ENCODE results near the gene RBM19. TPM values are rescaled to one million over a fixed set of nuclear protein-coding genes. Genes with fewer than 3 reads are reported as not detected.
"Not testable (repeated sequence)": the region's sequence is repeated elsewhere in the genome, so short reads cannot be mapped to it uniquely, and the experiment has no call there.

The RBM19 gene
- polyA plus RNA-seq, 10 donors: 11.8 to 21.7 (median 14.9) TPM

DNA sequence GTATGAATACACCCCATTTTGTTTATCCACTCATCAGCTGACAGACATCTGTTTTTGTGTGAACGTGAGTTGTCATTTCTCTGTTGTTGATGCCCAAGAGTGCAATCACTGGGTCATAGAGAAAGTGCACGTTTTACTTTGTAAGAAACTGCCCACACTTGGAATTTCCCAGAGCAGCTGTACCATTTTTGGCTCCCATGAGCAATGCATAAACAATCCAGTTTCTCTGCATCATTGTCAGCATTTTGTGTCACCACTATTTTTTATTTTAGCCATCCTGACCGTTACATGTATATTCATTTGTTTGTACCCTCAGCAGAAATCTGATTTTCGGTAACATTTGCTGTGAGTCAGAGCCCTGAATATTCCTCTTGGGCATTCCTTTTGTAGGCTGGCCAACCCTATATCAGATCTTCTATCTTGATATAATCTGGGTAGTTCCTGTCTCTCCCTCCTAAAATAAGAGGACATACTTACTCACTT lies 62.7 kb downstream of the RBM19 start:
- DNase-seq: no peak

DNA sequence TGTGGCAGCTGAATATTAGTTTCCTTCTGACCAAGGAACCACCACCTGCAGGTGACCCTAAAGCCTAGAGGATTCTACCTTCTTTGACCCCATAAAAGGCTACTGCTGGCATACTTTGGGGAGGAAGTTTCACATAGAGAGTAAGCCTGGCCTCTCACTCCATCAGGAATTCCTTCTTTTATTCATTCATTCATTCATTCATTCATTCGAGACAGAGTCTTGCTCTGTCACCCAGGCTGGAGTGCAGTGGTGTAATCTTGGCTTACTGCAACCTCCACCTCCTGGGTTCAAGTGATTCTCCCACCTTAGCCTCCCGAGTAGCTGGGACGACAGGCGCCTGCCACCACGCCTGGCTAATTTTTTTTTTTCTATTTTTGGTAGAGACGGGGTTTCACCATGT lies 64.8 kb downstream of the RBM19 start:
- DNase-seq: not testable (repeated sequence)

DNA sequence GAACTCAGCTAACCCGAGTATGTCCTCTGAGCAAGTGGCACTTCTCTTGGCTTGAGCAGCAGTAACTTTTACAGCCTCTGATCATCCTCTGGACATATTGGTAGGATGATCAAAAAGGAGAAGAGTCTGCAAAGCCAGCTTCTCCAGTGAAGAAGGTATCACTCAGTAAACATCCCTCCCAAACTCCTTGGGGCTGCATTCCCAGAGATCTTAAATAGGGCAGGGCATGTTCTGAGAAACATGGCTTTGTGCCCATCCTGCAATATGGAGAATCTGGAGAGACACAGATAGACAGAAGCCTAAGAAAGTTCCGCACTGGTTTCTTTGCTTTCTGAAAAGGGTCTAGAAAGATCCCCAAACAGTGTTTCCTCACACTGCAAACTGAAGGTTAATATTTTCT lies 65.4 kb downstream of the RBM19 start:
- peak in 2 of 3 donors; percentile 10 to 26 for DNase-seq

DNA sequence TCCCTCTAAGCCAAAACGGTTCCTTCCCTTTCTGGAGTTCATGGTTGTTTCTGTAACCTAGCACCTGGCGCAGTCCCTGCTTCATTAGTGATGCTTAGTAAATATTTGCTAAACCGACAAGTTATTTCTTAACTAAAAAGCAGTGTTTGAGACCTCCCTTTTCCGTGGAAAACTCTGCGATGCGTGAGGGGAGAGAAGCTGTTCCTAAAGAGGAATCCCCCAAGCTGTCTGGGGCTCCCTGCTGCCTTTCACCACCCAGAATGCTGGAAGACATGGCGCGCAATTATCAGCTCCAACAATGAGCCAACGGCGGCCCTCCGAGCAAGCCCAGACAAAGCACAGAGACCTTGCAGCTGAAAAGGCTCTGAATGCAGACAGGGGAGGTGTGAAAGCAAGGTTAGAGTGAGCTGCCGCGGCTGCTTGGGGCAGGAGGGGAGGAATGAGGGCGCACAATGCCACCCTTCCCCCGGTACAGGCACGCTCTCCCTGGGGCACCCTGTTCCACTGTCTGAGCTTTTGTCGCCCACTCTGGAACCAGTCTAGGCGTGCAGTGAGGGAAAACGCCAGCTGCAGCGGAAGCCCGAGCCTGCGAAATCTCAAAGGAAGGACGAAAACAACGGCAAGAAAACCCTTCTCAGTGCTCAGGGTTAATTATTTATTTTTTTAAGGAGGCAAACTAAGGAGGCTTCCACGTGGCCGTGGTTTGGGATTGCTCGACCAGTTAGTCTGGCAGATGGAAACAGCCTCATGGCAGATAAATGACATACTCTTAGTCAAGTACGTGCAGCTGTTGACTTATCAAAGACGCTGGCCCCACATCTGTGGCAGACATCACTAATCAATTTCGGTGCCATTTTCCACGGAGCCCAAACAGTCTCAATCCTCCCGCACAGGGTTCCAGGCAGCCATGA lies 66.3 kb downstream of the RBM19 start:
- peak in 2 of 3 donors; percentile 15 to 58 for DNase-seq

DNA sequence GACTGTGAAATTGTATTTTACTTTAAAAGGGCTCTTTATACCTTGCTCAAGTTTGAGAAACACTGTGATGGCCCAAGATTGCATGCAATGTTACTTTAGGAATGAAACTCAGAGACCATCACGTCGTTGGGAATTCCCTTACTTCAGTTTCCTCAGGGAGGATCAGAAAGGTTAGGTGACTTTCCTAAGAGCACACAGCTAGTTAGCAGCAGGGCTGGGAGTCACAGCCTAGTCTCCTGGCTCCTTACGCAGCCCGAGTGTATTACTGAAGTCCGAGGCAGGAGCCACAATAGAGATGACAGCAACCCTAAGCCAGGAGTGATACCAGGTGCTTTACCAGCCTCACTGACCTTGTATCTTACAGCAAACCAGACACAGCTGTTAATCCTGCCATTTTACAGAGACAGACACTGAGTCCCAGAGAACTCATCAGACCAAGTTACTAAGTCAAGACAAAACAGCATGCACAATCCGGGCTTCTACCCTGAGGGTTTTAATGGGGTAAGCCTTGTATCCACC lies 67.0 kb downstream of the RBM19 start:
- no peak for DNase-seq

DNA sequence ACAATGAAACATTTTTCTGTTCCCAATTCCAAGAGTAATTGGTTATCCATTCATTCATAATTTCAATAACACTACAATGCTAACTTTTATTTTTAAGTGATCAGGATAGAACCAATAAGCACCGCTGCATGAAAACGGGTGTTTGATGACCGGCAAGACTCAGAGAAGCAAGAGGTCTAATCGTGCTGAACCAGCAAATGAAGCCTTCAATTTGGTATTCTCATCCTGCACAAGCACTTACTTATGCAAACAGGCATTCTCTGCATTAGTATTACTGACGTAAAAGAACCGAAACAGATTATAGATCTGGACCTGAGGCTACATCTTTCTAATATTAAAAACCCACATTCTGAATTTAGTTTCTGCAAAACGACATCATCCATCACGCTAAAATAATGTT lies 67.7 kb downstream of the RBM19 start:
- no peak for DNase-seq

DNA sequence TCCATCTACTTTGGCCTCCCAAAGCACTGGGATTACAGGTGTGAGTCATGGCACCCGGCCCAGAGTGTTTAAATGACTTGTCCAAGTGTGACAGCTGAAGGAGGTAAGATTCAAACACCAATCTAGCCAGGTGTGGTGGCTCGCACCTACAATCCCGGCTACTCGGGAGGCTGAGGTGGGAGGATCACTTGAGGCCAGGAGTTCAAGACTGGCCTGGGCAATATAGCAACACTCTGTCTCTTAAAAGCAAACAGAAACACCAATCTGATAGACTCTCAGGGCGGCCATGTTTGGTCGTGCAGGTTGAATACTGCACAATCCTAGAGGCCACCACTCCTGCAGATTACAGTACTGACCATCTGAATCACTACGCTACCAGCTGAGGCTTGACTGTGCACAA lies 68.7 kb downstream of the RBM19 start:
- no peak for DNase-seq

DNA sequence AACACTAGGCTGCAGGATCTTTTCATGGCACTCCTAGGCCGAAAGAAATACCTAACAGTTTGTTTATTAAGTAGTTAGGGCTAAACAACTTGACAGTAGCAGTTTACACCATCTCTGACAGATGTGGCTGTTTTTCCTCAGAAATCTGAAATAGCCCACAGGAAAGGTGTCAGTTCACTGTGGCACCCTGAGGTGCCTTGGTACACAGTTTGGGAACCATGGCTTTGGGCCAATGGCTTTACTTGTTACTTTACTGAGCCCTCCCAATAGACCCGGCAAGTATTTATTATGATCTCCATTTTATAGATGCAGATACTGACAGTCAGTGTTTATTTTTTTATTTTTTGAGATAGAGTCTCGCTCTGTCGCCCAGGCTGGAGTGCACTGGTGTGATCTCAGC lies 69.3 kb downstream of the RBM19 start:
- DNase-seq: no peak

DNA sequence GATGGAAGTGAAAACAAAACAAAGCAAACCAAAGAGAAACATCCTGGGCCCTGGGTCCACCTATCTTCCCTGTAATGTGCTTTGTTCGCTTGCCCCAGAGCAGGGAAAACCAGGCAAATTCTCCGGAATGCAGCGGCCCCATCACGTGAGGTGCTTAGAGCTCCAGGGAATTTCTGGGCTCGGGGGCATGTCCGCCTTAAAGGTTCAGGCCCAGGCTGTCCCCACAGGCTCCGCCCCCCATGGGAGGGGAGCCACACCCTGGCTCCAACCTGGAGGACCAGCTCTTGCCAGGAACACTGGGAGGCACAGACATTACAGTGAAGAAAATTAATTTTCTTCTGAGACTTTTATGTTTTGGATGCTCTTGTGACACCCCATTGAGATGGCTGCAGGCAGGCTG lies 69.9 kb downstream of the RBM19 start:
- no peak for DNase-seq

DNA sequence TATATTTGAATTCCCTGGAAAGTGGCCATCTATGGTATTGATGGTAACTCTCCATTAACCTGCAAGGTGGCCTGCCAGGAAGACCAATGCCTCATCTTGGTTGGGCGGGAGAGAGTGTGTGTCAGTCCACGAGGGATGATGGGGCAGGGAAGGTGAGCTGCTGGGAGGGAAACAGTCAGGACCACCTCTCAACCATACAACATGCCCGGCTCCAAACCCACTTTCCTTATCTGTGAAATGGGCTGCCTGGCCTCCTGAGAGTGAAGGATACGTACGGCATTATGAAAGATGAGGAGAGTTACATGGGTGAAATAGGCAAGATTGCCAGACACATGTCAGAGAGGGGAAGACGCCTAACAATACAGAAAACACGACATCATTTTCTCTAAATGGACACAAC lies 70.9 kb downstream of the RBM19 start:
- DNase-seq: no peak

DNA sequence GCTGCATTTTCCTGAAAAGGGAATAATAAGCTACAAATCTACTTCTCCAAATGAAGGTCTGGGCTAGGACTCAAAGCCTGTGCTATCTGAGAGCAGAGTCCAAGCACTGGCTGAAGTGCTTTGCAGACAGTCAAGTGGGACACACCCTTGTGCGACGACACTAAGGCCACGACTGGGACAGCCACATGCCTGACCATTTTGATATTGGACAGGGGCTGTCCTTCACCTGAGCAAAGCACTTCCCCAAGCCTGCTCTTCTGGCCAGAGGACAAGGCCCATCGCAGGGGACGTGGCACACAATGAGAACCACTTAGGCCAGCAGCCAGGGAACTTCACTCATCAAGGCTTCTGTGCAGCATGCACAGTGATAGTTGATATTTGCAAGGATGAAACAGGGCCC lies 71.4 kb downstream of the RBM19 start:
- DNase-seq: no peak

DNA sequence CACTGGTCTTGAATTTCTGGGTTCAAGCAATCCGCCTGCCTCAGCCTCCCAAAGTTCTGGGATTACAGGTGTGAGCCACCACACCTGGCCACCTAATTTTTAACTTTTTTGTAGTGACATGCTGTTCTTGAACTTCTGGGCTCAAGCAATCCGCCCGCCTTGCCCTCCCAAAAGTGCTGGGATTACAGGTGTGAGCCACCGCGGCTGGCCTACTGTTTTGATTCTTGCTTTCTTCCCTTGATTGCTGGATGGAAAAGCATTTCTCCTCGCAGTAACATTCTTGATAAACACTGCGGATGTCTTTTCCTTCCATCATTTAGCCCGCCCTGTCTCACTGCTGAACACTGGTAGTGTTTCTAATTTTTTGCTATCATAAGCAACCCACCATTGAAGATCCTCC lies 72.9 kb downstream of the RBM19 start:
- no peak for DNase-seq

DNA sequence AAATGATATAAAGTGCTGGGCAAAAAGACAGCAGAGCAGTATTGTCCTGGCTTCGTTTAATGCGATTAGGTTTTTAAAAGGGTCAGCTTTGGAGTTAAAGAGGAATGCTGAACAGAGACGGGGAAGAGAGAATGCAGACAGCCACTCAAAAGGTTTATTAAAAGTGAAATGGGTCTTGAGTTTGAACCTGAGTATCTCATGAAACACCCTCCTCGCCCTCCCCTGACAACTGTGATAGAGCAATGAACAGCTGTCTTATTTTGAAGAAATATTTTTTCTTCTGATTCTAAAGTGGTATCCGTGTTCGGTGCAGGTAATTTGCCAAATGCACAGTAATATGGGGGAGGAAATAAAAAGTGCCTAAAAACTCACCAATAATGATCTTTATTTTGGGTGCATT lies 73.6 kb downstream of the RBM19 start:
- no peak for DNase-seq

DNA sequence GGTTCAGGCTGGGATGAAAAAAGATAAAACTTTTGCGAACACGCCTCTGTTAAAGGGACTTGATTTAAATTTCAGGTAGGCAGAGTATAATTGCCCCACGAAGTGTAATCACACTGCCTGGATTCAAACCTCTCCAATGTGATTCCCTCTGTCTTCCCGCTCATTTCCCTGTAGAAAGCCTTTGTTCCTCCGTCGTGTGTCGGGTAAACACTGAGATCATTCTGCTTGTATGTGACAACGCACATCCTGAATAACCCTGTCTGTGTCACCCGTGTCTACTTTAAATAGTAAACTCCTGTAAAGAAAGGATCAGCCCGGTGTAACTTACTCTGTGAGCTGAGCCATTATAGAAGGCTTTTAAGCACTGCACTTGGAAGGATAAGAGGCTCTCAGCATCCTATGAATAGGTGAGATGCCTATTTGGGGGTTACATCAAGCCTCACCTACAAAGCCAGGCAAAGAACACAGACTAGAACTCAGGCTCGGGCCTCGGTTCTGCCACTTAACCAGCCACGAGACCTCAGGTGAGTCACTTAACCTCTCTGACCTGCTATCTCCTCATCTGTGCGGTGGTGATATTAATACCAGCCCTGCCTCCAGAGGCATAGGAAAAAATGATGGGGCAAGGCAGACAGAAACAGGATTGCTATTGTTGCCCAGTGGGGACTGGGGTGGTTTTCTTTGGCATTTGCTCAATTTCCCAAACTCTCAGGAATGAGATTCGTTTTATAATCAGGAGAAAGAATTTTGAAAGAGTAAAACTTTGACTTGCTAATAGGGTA lies 74.2 kb downstream of the RBM19 start:
- DNase-seq: no peak

DNA sequence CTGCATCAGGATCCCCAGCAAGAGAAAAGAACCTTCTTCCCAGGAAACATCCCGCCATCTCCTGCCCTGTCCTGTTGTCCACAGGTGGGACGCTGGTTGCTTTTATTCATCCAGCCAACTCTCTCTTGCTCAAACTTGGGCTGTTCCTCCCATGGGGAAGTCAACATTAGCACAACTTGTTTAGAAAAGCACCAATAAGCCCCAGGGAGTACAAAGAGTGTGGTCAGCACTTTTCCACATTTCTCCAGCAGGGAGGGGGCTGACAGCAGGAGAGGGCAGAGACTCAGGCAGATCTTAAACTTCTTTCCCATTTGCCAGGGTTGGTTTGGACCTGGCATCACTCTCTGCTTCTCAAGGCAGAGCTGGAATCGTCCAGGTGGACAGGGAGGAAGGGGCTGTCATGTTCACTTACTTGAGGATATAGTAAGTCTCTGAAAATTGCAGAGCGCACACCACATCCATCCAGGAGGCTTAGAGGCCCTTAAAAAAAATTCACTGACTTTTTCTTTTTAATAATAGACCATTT lies 74.9 kb downstream of the RBM19 start:
- DNase-seq: no peak

DNA sequence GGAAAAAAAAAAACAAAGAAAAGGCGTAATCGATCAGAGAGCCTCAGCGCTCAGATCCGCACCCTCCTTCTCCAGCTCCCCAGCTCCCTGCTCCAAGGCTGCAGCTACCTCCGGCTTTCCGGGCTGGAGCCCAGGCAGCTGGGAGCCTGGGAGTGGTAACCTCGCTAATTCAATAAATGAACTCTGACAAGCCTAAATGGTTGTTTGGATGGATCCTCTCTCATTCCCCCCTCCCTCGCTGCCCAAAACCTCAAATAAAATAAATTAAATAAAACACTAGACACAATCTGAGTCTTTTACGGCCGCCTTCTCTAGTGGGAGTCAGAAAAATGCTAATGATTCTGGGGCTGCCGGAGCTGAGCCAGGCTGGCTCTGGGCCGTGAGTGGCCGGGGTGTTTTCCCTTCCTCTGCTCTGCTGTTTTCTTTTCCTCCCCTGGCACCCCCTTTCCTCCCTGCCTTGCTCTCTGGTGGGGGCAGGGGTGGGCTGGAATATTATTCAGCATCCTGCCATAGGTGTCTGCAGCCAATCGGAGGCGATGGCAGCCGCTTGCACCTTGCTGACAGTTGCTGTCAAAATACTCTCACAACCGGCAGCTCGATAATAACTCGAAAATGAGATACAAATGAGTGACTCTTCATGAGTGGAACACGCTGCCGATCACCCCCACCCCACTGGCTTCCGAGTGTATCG lies 76.1 kb downstream of the RBM19 start:
- peak in 2 of 3 donors; percentile 27 to 65 for DNase-seq

DNA sequence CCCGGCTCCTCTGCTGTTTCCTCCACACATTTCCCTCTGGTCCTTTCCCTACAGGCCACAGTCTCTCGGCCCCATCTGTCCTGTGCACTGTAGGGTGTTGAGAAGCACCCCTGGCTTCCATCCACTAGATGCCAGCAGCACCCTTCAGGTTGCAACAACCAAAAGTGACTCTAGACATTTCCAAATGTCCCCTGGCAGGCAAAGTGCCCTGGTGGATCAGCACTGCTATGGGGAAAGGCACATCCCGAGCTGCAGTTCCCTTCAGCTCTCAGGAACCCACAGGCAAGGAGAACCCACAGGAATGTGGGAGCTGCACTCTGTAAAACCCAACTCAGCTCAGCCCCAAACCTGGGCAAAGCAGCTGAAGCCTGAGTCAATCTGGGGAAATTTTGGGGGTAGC lies 77.0 kb downstream of the RBM19 start:
- no peak for DNase-seq

DNA sequence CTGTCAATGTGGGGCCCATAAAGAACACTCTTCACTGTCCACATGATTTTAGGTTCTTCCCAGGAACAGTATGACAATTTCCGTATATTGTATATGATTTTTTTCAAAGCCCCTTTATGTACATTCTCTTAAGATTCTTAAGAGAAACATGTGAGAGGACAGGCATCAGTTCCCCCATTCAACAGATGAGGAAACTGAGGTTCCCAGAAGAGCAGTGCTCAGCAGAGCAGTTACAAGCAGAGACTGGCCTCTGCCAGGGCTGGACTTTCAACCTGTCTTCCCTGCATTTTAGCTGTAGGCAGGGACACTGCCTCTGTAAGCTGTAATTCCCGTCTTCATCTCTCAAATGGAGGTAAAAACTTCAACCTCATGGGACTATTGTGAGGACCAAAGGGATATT lies 77.7 kb downstream of the RBM19 start:
- no peak for DNase-seq

DNA sequence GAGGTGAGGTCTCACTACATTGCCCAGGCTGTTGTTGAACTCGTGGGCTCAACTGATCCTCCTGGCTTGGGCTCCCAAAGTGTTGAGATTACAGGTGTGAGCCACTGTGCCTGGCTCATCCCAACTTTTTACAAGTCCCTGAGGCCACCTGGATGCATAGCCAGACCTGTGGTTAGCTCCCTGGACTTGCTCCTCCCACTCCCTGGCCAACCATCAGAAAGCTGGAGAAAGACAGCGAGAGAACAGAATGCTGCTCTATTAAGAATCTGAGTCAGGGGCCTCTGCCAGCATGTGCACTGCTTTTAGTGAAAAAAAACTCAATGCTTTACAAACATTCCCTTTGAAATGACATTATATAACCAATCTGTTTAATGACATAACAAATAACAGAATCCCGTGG lies 78.2 kb downstream of the RBM19 start:
- DNase-seq: no peak

DNA sequence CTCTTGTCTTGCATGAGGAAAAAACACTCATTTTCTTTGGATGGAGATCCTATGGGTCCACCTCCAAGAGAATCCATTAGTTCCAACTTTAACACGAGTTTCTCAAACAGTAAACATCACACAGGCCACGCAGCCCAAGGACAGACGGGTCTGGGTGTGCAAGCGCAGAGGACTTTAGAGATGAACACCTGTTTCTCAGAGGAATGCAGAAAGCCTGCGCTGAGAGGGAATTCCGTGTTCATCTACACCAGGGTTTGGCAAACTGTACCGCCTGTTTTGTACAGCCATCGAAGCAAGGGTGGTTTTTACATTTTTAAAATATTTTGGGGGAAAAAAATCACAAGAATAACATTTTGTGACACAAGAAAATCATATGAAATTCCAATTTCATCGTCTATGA lies 79.4 kb downstream of the RBM19 start:
- no peak for DNase-seq

DNA sequence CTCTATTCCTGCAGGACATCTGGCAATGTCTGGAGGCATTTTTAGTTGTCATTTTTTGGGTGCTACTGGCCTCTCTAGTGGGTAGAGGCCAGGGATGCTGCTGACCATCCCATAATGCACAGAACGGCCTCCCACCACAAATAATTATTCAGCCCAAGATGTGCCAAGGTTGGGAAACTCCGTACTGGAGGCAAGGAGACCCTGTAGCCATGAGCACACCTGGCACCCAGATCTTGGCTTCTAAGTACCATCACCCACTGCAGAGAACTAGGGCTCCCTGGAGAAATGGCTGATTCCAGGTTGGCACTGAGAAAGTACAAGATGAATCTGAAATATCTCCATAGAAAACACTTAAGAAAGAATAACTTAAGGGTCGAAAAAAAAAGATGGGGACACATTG lies 81.7 kb downstream of the RBM19 start:
- DNase-seq: no peak

DNA sequence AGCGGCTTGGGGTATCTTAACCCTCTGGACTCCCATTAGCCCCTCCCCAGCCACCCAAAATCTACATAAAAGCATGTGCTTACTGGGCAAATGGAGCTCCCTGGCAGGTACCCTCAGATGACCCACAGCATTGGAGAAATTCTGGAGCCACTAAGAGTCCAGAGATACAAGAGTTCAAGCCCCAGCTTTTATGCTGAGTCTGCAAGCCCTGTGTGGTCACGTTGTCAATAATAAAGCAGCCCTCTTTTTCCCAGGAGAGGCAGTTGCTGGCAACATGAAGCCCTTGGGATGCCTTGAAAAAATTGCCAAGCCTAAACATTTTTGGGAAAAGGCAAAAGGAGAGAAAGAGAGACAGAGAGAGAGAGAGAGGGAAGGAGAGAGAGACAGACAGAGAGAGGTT lies 83.4 kb downstream of the RBM19 start:
- no peak for DNase-seq

All from muscle of back (tissue), 11 donors.